8988T (cell line): ENCODE results near the gene SSBP4.

Experiments used
- DNase-seq: peaks from one replicate; pipeline ENCODE4 v3.0.0; 2011

SSBP4 gene

GRCh38 chr19:18473003-18473705 is 54.0 kb downstream of the SSBP4 start:
- DNase-seq, result no peak

DNA sequence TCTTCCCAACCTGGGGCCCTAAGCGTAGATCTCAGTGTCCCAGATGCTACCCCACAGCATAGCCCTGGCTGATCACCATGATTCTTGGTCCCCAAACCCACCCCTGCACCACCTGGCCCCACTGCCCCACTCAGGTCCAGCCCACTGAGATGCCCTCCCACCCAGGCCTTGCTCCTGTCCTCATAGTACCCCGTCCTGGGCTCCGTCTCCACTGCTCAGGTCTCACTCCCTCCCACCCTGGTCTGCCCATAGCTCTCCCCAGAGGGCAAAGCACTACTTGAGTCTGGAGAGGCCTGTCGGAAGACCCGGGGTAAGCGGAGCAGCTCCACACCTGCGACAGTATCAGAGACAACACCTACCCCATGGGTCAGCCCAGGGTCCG is 54.5 kb downstream of the SSBP4 start:
- no peak for DNase-seq

DNA sequence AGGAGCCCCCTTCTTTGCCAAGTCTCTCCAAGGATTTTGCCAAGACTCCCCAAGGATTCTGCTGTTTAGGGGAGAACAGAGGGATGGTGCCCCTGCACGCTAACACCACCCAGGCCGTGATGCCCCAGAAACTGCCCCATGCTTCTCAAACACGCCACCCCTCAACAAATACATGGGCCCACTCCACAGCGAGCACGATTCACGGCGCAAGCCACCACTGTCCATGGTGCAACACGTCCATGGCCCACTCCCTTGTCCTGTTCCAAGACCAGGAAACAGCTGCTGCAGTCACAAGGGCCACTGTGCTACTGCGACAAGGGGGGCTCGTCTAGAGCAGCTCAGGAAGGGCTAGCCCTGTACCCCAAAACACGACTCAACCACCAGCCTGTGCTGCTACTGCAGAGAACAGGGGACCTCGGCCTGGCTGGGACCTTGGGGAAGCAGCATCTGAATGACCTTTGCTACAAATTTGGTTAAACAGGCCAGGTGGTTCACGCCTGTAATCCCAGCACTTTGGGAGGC is 55.2 kb downstream of the SSBP4 start:
- DNase-seq, result no peak

- no peak for DNase-seq
Measured at GRCh38 chr19:18475004-18475453, 55.8 kb downstream of the SSBP4 start.

DNA sequence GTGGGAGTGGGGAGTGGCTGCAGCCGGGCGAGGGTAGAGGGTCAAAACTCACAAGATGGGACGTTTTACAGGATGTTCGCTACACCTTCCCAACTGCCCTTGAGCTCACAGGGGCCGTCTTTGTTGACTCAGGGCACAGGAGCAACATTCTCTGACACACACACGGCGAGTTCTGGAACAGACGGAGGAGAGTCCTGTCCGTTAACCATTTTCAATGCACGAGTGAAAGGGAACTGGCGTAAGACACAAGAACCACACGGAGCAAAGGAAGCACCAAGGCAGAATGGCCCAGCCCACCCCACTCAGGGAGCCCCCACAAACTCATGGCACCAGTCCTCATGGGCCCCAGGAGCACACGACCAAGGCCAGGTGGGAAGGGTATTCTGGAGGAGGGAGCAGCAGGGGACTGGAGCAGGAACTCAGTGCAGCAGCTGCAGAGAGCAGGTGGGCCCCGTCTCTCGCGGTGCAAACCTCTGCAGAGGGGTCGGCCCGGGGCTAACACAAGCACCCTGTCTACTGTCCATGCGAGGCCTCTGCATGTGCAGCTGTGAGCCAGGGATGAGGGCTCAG is 56.6 kb downstream of the SSBP4 start:
- DNase-seq, result no peak

- DNase-seq, result no peak
Measured at GRCh38 chr19:18476507-18477041, 57.4 kb downstream of the SSBP4 start.

GRCh38 chr19:18477042-18477779 is 58.0 kb downstream of the SSBP4 start:
- no peak for DNase-seq

GRCh38 chr19:18477974-18478373 is 58.8 kb downstream of the SSBP4 start:
- DNase-seq, result no peak

DNA sequence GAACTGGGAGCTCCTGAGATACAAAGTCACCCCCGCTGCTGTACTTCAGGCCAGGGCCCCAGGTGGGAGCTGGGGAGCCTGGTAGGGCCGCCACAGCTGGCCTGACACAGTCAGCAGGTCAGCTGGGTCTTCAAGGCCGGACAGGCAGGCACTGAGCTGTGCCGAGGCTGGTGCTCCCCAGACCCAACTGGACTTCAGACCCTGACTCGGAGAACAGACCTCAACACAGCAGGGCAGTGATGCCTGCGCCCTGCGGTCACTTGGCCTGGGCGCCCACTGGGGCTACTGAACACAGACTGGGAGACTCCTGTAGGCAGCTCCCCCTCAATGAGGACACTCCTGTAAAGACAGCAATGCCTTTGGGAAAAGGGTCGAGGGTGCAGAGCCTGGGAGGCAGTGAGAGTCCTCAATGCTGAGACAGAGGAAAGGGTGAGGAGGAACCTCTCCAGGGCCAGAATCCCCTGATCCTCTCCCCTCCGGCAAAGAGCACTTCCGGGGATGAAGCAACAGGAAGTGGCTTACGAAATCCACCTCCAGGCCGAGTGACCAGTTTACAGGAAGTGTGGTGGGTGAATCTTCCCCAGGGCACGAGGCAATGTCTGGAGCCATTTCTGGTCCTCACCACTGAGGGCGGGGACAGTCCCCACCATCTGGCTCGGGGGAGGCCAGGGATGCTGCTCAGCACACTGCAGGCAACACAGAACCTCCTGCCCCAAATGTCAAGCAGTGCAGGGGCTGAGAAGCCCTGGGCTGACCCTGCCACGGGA is 59.5 kb downstream of the SSBP4 start:
- peak; percentile 76 for DNase-seq

DNA sequence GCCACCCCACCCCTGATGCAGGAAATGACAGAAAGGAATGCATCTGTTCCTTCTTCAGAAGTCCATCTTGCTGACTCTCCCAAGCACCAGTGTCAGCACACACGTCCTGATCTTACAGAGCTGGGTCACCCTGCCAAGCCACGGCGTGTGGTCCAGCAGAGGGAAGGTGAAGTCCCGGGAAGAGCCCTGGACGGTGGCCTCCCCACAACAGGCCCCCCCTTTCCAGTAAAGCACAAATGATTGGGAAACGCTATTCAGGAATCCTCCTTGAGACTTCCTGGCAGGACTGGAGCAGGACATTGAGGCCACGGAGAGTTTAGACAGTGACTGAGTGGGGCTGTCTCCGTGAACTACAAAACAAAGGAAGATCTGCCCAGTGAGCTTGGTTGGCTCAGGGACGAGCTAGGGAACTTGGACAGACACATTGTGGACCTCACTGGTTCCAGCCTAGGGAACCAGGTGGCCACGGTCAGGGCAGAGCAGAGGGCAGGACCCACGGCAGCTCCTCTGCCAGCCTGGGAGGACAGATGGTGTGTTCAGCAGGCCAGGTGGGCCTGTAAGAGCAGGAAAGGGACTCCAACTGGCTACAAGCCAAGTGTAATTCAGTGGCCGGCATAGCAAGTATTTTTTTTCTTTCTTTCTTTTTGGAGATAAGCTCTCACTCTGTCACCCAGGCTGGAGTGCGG is 61.0 kb downstream of the SSBP4 start:
- DNase-seq, result no peak

DNA sequence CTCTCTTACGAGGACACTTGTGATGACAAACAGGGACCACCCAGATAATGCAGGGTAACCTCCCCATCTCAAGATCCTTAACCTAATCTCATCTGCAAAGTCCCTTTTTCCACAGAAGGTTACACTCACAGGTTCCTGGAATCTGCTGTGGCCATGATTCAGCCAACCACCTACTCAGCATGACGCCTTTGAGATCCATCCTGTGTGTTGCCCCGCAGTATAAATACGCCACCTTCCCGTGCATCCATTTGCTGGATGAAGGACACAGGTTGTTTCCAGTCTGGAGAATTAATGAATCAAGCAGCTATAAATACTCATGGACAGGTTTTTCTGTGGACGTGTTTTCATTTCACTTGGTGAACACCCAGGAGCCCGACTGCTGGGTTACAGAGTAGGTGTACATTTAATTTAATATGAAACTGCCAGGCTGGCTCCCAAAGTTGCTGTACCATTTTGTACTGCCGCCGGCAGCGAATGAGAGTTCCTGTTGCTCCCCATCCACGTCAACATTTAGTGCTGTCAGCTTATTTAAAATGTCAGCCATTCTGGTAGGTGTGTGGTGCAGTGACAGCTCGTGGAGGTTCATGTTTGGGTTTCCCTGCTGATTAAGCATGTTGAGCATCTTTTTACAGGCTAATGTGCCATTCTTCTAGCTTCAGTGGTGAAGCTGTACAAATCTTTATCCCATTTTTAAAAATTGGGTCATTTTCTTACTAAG is 62.5 kb downstream of the SSBP4 start:
- DNase-seq, result no peak

DNA sequence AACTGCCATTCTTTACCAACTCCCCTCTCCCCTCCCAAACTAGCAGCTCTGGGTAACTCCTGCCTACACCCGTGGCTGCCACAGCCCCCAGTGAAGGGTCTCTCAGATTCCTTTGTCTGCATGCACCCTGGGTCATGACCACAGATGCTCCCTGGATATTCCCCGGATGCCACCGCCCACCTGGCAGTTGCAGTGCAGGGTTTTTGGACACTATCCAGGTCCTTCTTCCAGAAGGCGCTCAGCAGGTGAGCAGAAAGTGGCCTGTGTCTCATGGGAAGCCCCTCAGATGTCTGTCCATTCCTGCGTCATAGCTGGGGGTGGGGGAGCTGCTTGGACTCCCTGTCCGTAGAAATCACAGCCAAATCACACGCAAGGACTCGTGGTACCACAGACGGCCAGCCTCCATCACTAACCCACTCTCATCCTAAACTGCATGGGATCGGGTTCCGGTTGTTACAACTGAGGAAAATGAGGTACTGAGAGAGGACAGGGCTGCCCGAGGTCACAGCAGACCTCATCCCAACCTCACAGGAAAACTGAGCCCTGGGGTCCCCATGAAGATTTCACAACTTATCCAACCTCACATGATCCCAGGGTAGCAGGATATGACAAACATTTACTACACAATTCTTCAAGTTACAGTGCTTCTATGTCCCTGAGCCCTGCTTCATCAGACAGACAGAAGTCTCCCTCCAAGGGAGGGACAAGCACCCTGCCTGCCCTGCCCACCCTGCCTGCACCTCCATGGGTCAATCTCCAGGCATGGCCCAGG is 64.1 kb downstream of the SSBP4 start:
- DNase-seq, result no peak
